DMS53 (cell line): ENCODE measurements around the gene PPP4R1.

Source experiments
- DNase-seq: peaks from one replicate; lab custom pipeline; 2025; lab: John Stamatoyannopoulos, UW

PPP4R1 gene

DNA sequence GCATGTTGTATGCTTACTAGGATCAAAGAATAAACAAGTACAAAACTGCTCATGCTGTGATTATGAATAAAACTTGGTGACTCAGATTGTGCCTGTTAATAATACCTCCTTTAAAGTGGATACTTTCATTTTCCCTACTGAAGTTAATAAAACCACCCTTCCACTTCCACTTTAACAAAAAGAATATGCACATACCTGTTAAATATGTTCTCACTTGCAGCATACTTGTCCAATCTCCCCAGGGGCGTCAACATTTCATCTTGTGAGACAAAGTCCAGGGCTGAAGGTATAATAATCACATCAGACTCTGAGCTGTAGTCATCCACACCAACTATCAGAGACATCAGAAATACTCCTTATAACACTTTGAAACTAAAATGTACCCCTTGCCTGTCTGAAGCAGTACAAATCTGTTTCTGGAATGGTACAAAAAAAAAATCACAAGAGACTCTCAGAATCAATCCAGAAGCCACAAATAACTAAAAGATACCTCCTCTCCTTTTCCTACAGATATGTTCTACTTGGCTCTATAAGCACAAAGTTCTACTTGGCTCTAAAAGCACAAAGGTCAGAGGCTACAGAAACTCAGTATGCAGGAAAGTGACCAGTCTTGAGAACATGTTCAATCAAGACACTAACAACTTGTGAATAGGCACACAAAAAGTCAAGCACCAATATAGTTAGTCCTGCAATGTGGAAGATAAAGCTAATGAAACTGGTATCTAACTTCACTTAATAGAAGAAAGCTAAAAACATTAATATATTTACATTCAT lies 19.3 kb downstream of the PPP4R1 start:
- no peak for DNase-seq

DNA sequence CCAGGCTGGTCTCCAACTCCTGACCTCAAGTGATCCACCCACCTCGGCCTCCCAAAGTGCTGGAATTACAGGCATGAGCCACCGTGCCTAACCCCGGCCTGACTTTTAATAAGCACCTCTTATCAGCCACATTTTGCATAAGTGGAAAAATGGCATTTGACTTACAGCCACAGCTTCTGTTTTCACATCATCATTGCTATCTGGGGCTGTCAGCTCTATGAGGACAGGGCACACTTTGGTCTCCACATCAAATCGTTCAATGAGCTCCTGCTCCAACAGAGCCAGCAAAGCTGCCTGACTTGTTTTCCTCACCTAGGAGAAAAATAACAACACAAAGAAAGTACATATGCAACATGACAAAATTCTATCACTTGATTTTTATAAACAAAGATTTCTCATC lies 26.4 kb downstream of the PPP4R1 start:
- no peak for DNase-seq

DNA sequence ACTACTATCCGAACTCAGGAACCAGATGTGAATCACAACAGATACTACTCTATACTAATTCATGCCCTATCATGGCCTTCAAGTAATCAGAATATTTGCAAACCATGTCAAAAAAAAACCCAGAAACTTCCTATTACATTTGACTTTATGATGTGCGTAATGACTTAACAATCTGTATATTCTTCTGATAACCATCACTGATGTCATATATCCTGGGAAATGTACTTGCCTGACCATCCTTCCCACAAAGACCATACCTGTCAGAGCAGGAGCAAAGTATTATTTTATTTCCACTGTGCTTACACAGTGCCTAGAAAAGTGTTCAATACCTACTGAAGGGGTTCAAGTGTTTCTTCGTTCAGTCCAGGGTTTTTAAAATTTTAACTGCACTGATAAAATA lies 27.5 kb downstream of the PPP4R1 start:
- DNase-seq: no peak

DNA sequence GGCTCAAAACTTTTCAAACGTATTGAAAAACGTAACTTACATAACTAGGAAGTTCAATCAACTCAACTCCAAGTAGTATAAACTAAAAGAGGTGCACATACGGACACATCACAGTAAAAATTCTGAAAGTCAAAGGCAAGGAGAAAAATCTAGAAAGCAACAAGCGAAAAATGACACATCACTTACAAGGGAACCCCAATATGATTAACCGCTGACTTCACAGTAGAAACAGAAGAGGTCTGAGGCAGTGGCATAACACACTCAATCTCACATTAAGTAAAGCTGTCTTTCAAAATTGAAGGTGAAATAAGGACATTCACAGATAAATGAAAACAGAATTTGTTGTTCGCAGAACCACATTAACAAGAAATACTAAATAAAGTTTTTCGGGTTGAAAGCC lies 32.7 kb downstream of the PPP4R1 start:
- no peak for DNase-seq

DNA sequence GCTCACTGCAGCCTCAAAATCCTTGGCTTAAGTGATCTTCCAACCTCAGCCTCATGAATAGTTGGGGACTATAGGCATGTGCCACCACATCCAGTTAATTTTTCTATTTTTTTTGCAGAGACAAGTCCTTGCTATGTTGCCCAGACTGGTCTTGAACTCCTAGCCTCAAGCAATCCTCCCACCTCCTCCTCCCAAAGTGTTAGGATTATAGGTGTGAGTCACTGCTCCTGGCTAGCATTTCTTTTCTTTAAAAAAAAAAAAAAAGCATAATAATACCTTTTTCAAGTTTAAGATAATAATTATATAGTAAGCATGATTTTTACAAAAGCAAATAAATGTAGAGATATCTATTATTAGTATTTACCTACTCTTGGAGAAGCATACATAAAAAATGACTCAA lies 36.1 kb downstream of the PPP4R1 start:
- no peak for DNase-seq

DNA sequence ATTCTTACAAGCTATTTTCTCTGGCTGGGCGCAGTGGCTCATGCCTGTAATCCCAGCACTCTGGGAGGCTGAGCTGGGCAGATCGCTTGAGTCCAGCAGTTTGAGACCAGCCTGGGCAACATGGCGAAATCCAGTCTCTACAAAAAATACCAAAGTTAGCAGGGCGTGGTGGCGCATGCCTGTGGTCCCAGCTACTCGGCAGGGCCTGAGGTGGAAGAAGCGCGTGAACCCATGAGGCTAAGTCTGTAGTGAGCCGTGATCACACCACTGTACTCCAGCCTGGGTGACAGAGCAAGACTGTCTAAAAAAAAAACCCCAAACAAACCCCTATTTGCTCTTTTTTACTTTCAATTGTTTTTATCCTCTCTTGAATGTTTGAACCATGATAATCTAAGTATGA lies 37.0 kb downstream of the PPP4R1 start:
- DNase-seq: no peak

DNA sequence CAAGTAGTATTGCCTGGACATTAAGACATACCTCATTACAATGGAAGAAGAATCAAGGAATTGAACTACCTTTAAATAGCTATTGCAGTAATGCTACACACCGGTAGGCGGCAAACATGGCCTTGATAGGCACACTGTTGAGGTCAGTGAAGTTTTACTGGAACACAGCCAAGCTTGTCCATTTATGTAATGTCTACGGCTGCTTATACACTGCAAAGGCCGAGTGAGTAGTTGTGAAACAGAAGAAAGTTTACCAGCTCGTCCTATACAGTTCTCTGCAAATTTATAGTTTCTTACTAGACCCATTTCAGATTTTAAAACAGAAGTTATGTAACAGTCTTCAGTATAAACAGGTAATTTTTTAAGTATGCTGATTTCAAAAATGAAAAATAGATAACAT lies 38.8 kb downstream of the PPP4R1 start:
- DNase-seq: peak; percentile 99

DNA sequence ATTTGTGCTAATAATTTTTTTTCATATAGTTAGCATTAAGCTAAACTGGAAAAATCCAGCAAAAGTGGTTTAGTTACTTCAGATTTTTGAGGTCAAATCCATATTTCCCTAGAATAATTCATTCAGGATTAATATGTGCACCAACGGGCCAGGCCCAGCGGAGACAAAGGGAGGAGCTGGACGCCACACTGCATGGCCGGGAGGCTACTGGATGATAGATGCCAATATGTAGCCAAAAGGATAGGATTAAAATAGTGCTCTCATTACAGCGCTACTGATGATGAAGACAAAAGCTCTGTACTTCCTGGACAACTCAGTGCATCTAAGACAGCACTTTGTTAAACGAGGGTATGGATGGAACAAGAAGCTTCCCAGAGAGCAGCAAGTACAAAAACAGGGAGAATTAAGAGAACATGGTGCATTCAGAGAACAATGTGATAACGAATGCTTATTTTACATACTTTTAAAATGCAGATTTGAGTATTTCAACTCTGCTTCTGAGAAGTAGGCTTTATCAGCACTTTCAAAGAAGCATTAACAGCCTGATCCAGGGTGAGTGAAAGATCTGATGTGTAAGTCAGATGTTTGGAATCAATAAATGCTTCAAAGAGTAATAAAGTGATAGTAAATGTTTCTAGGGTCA lies 39.8 kb downstream of the PPP4R1 start:
- no peak for DNase-seq

DNA sequence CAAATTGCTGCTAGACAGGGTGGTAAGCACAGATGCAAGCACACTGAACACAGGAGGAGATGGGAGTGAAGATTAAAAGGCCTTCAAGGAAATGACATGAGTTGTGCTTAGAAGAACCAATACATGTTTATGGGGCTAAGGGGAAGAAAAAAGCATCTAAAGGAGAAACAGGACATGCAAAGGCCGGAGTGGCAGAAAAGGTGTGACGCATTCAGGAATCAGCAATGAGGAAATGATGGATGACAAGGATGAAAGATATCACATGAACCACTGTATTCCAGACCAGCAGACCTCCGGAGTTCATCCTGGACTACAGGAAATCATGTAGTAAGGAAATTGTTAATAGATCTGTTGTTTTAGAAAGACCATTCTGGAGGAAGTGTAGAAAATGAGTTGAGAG lies 42.8 kb downstream of the PPP4R1 start:
- no peak for DNase-seq

DNA sequence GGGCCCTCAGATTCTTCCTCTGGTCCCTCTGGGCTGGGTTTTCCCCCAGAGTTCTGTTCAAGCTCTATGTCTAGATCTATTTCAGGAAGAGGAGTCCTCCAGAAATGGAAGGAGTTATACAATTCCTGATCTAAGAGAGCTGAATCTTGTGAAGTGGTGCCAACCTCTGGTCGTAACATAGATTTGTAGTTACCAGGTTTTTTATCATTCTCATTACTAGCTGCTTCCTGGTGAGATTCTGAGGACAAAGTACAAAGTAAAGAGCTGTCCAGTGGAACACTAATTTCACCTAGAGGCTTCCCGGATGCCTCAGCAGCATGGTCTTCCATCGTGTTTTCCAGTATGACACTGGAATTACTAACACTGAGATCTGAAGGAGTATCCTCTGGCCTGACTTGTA lies 44.1 kb downstream of the PPP4R1 start:
- DNase-seq: no peak

DNA sequence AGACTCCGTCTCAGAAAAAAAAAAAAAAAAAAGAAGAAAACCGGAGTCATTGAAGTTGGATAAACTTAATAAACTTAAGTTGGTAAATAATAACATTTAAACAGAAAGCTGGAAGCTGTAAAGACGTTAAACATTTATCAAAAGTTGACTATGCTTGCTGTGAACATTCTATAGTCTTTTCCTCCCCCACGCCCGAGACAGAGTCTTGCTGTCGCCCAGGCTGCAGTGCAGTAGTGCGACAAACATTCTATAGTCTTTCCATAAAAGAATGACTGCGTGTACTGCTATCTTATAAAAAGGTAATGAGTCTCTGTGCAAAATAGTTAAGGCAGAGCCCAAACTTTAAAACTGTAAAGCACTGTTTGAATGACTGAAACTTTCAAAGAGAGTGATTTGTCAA lies 45.2 kb downstream of the PPP4R1 start:
- DNase-seq: no peak

DNA sequence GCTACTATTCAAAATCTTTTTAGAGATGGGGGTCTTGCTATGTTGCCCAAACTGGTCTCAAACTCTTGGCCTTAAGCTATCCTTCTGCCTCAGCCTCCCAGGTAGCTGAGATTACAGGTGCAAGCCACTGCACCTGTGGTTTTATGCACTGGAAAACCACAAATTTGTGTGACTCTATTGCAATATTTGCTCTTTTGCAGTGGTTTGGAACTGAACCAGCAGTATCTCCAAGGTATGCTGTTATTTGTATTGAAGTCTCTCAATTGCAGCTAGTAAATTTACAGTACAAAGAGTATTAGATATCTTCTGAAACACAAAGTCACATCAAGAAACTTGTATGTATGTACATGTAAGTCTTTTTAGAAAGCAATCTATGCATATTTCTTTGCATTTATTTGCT lies 46.2 kb downstream of the PPP4R1 start:
- DNase-seq: peak; percentile 42

DNA sequence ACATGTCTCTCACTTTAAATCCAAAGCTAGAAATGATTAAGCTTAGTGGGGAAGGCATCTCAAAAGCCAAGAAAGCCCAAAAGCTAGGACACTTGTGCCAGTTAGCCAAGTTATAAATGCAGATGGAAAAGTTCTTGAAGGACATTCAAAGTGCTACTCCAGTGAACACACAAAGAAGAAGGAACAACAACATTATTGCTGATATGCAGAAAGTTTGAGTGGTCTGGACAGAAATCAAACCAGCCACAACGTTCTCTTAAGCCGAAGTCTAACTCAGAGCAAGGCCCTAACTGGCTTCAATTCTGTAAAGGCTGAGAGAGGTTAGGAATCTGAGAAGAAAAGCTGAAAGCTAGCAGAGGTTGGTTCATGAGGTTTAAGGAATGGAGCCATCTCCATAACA lies 49.0 kb downstream of the PPP4R1 start:
- DNase-seq: no peak

DNA sequence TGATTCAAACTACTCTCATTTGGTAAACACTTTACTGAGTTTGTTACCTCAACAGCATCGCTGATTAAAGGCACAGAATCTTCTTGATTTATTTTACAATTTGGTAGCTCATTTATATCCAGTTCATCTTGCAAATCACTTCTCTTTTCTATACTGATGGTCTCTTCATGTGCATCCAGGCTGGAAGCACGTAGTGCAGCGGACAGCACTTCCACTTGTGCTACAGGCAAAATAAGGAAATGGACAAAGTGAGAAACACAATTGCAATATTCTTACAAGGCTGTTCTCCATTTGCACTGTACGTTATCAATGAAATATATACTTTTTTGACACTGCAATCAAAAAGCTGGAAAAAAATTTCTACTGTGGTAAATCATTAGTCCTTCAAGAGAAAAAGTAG lies 51.0 kb downstream of the PPP4R1 start:
- DNase-seq: no peak

DNA sequence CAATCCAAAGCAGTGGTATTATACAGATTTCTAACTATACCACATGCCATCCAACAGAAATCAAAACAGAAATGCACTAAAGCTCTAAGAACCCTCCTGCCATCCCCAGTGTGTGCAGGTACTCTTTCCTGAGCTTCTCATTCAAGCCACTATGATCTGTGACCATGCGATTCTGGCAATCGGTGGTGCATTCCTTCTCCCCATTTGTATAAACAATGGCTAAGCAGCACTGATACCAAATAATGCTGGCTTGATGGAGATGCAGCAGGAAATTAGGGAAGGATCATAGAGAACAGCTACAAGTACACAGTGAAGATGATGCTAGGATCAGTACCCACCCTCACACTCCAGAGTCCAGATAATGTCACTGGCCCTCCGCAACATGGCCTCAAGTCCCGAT lies 51.8 kb downstream of the PPP4R1 start:
- no peak for DNase-seq

DNA sequence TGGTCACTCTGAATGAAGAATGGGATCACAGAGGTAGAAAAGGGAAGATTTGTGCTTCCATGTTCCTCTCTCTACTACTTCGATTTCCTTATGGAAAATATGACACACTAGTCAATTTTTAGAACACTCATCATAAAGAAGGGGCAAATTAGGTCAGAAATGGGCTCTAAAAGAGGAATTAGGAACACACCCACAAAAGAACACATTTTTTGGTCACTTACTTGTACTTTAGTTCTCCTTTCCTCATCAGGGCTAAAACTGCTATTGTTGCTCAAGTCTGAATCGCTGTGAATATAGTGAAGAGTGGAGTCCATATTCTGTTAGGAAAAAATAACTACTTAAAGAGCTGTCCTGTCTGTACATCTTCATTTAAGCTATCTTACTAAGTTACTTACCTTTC lies 52.6 kb downstream of the PPP4R1 start:
- DNase-seq: no peak

DNA sequence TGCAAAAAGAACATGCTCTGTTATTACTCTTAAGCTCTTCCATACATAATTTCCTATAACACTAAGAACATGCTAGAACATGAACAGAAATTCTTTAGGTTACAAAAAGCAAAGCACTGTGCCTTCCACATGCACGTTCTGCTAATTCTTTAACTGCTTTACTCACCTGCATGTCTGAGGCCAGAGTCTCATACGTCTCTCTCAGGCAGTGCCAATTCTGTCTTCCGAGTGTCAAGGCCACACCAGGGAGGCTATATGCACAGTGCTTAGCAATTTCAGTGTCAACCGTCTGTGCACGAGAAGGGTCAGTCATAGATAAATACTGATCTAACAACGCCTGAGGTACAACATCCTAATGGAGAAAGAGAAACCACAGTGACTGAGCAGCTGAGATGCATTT lies 55.1 kb downstream of the PPP4R1 start:
- DNase-seq: no peak

DNA sequence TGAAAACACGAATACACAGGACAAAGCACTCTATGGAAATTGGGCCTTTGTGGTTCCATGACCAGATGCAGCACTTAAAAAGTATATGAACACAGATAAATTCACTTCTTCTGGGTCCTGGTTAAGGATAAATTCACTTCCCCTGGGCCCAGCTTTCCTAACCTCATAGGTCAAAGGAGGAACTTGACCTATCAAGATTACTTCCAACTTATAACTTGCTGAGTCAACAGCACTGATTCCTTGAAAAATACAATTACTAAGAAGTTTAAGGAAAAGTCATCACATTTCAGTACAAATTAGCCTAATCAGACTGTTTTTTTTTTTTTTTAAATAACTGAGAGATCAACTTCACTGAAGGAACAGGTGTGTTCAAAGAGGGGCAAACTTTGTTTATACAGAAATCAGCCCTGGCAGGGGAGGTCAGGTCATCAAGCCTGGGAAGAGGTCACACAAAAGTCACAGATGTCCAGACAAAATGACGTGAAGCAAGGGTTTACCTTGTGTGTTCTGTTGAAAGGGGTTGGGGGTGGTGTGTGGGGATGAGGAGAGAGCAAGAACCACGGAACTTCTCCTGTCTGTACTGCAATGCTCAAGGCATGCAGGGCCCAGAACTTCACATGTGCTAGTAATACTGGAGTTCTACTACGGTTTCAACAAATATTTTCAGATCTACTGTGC lies 55.8 kb downstream of the PPP4R1 start:
- no peak for DNase-seq

DNA sequence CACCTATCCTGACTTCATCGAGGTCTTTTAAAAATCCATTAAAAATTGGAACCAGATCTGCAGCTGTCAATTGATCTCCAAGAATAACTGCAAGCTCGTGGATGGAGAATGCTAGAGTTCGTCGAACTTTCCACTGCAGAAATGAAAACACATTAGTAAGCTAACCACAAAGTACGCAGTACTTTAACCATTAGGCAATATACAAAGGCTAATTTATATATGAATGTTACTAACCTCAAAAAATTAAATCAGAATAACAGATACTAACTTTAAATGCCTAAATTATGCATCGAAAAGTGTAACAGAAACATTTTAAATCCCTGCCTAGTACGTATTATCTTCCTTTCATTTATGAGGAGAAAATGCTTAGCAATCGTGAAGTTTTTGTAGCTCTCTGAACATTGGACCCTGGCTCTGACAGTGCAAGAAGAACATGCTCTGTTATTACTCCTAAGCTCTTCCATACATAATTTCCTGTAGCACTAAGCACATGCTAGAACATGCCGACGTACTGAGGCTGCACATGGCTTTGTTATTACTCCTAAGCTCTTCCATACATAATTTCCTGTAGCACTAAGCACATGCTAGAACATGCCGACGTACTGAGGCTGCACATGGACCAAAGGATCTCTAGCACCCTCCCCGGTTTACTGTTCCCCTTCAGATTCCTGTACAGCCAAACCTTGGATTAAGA lies 57.0 kb downstream of the PPP4R1 start:
- no peak for DNase-seq

DNA sequence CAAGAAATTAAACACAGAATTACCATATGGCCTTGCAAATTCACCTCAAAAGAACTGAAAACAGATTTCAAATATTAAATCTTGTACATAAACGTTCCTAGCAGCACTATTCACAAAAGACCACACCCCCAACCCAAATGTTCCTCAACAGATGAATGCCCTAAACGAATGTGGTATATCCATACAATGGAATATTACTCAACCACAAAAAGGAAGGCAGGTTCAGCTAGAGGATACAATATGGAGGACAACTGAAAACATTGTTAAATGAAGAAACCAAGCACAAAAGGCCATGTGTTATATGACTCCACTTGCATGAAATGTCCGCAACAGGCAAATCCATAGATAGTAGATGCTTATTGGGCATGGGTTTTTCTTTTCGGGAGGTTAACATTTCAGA lies 61.7 kb downstream of the PPP4R1 start:
- no peak for DNase-seq

DNA sequence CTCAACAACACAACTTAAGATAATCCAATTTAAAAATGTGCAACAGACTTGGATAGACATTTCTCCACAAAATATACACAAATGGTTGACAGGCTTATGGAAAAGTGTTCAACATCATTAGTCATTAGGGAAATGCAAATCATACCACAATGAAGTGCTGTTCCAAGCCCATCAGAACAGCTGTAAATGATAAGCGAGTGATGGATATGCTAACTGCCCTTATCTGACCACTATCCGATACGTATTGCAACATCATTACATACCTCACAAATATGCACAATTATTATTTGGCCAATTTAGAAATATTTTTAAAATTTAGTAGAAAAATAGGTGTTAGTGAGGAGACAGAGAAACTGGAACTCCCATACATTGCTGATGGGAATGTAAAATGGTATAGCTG lies 62.2 kb downstream of the PPP4R1 start:
- no peak for DNase-seq

DNA sequence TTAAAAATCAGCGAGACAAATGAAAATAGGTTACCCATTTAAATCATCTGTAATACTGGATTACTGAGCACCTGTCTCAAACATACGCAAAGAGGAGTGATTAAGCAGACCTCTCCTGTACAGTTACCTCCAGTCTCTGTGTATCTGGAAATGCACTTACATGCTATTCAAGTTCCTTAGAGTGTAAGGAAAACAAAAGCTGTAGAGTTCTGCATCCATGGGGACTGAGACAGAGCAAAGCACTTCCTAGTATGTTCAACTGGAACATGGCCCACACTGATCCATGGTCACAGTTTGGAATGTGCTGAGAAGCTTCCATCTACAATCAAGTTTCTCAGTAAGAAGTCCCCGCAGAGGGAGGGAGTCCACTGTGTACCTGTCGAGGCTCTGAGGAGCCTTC lies 63.9 kb downstream of the PPP4R1 start:
- no peak for DNase-seq

DNA sequence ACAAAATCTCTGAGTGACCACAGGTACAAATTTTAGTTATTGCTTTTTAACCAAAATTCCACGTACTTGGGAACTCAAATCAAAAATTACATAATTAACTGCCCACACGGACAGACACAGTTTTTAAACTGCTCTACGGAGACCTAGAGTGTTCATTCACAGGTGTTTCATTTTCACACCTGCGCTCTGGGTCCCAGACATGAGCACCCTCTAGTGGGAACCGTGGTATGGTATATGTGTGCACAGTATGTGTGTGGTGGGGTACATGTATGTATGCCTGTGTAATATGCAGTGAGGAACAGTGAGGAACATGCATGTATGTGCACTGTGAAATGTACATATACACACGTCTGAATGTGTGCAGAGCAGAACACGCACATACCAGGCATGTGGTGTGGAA lies 65.0 kb downstream of the PPP4R1 start:
- peak; percentile 52 for DNase-seq
